GM23338 (cell line): Measurements from ENCODE around the gene DLGAP4. TPM values are rescaled to one million over a fixed set of nuclear protein-coding genes. Genes with fewer than 3 reads are reported as not detected.

Experiments used
- ATAC-seq: fragments of 200-7000 bp; cut with Tn5 transposase; 3 replicates; pipeline ENCODE4 v1.9.1; 2020
- DNase-seq: peaks from one replicate; pipeline ENCODE4 v3.0.0-alpha.2; 2015; ENCODE audit warnings: low spot score
- H2AFZ ChIP-seq: fragments of 200-600 bp; sonication (generic); 2 replicates; pipeline ENCODE4 v1.8.0; 2016; ENCODE audit warnings: antibody characterized with exemption, mild to moderate bottlenecking, moderate library complexity
- H3F3A ChIP-seq: fragments of 200-600 bp; sonication (generic); replicated peaks from 2 replicates; pipeline ENCODE4 v1.8.0; 2017; ENCODE audit warnings: antibody characterized with exemption, mixed run types, low read depth
- H3K27ac ChIP-seq: fragments of 200-600 bp; sonication (generic); 2 replicates; pipeline ENCODE4 v1.6.1; 2016; ENCODE audit warnings: low read depth
- H3K27me3 ChIP-seq: fragments of 200-600 bp; sonication (generic); 2 replicates; pipeline ENCODE4 v1.8.0; 2016; ENCODE audit warnings: mild to moderate bottlenecking, mixed run types, moderate library complexity; ENCODE audit not compliant: insufficient read depth
- H3K36me3 ChIP-seq: fragments of 200-600 bp; sonication (generic); 2 replicates; pipeline ENCODE4 v1.8.0; 2016; ENCODE audit warnings: mild to moderate bottlenecking; ENCODE audit not compliant: insufficient read depth
- H3K4me1 ChIP-seq: fragments of 200-600 bp; sonication (generic); 2 replicates; pipeline ENCODE4 v1.8.0; 2016; ENCODE audit warnings: mild to moderate bottlenecking, moderate library complexity; ENCODE audit not compliant: insufficient read depth
- H3K4me2 ChIP-seq: fragments of 200-600 bp; sonication (generic); 2 replicates; pipeline ENCODE4 v1.7.1; 2017; ENCODE audit warnings: mixed run types
- H3K4me3 ChIP-seq: fragments of 200-600 bp; sonication (generic); 2 replicates; pipeline ENCODE4 v1.6.1; 2016; ENCODE audit warnings: mixed run types
- H3K79me2 ChIP-seq: fragments of 200-600 bp; sonication (generic); replicated peaks from 2 replicates; pipeline ENCODE4 v1.8.0; 2017; ENCODE audit warnings: mild to moderate bottlenecking; ENCODE audit not compliant: insufficient read depth
- H3K9me2 ChIP-seq: fragments of 200-600 bp; sonication (generic); 2 replicates; pipeline ENCODE4 v1.8.0; 2017; ENCODE audit not compliant: insufficient read depth
- H4K20me1 ChIP-seq: fragments of 200-600 bp; sonication (generic); replicated peaks from 2 replicates; pipeline ENCODE4 v1.8.0; 2017; ENCODE audit warnings: mild to moderate bottlenecking; ENCODE audit not compliant: insufficient read depth
- H3K27ac Mint-ChIP-seq: 2 replicates; pipeline ENCODE4 v1.8.0; 2020; ENCODE audit warnings: inconsistent platforms, mild to moderate bottlenecking, moderate library complexity, mixed read lengths
- H3K27me3 Mint-ChIP-seq: 3 replicates; pipeline ENCODE4 v1.8.0; 2022; ENCODE audit warnings: low read depth, mild to moderate bottlenecking, moderate library complexity, mixed read lengths, inconsistent platforms; ENCODE audit not compliant: insufficient read depth, poor library complexity
- H3K36me3 Mint-ChIP-seq: 3 replicates; pipeline ENCODE4 v1.8.0; 2021; ENCODE audit warnings: low read depth, mild to moderate bottlenecking, inconsistent platforms, moderate library complexity, mixed read lengths
- H3K4me1 Mint-ChIP-seq: 3 replicates; pipeline ENCODE4 v1.8.0; 2020; ENCODE audit warnings: mild to moderate bottlenecking, inconsistent platforms, mixed read lengths
- H3K4me3 Mint-ChIP-seq: 3 replicates; pipeline ENCODE4 v1.8.0; 2021; ENCODE audit warnings: moderate library complexity, mild to moderate bottlenecking, inconsistent platforms, mixed read lengths
- H3K9me3 Mint-ChIP-seq: 3 replicates; pipeline ENCODE4 v1.8.0; 2020; ENCODE audit warnings: moderate library complexity, mild to moderate bottlenecking, inconsistent platforms, mixed read lengths
- CREB1 ChIP-seq: fragments of 250-450 bp; sonication (Bioruptor Pico); IDR thresholded peaks from 2 replicates; pipeline ENCODE4 v1.5.0; 2020; ENCODE audit warnings: low read depth, mild to moderate bottlenecking, moderate library complexity
- EZH2 ChIP-seq: fragments of 200-600 bp; sonication (generic); IDR thresholded peaks from one replicate; pipeline ENCODE4 v1.8.0; 2017; ENCODE audit warnings: antibody characterized with exemption, mild to moderate bottlenecking, low read depth; ENCODE audit not compliant: unreplicated experiment
- EZH2phosphoT487 ChIP-seq: fragments of 200-600 bp; sonication (generic); IDR thresholded peaks from one replicate; pipeline ENCODE4 v1.8.1; 2018; ENCODE audit warnings: antibody characterized with exemption; ENCODE audit not compliant: unreplicated experiment
- JUNB ChIP-seq: IDR thresholded peaks from one replicate; pipeline ENCODE4 v1.6.1; 2016; ENCODE audit warnings: antibody characterized with exemption; ENCODE audit not compliant: unreplicated experiment
- POLR2AphosphoS5 ChIP-seq: IDR thresholded peaks from 2 replicates; pipeline ENCODE4 v1.6.1; 2016; ENCODE audit warnings: antibody characterized with exemption, low read depth
- STAT1 ChIP-seq: IDR thresholded peaks from one replicate; pipeline ENCODE4 v1.6.1; 2016; ENCODE audit warnings: antibody characterized with exemption; ENCODE audit not compliant: unreplicated experiment
- ZNF114 ChIP-seq: fragments of 250-450 bp; sonication (Bioruptor Pico); IDR thresholded peaks from 2 replicates; pipeline ENCODE4 v1.5.0; 2020; ENCODE audit warnings: mild to moderate bottlenecking, moderate library complexity
- polyA plus RNA-seq: library from polyadenylated mRNA; unstranded; fragments of >200 nt; fragmentation: Nextera tagmentation; extraction: Ambion mirVana; gene quantifications from 2 replicates; pipeline ENCODE4 v1.2.1, GENCODE V29; 2016
- total RNA-seq: library from RNA; depleted of rRNA; stranded (reverse); fragments of >200 nt; shearing (Covaris generic); gene quantifications from 2 replicates; pipeline ENCODE4 v1.2.3, GENCODE V29; 2014
- TF ChIP-seq, protein P1 (sequence below), 2 experiments: fragments of 200-600 bp in 1 of 2; sonication (generic) in 1 of 2; conservative IDR thresholded peaks; 2 replicates each; pipeline versions ENCODE4 v1.5.1 to v1.6.1; 2016 to 2017; ENCODE audit warnings: antibody characterized with exemption in 2 of 2, low read depth in 2 of 2, mild to moderate bottlenecking in 2 of 2, moderate library complexity in 1 of 2
- TF ChIP-seq, protein P2 (sequence below): IDR thresholded peaks from one replicate; pipeline ENCODE4 v1.6.1; 2018; ENCODE audit warnings: antibody characterized with exemption; ENCODE audit not compliant: unreplicated experiment
- TF ChIP-seq, protein P3 (sequence below): fragments of 250-450 bp; sonication (Bioruptor Pico); IDR thresholded peaks from 2 replicates; pipeline ENCODE4 v1.5.0; 2020; ENCODE audit warnings: mild to moderate bottlenecking, moderate library complexity

DLGAP4 gene
- total and polyA plus RNA-seq, 2 experiments from 2014 or later: 46.1 to 52.2 TPM

DNA sequence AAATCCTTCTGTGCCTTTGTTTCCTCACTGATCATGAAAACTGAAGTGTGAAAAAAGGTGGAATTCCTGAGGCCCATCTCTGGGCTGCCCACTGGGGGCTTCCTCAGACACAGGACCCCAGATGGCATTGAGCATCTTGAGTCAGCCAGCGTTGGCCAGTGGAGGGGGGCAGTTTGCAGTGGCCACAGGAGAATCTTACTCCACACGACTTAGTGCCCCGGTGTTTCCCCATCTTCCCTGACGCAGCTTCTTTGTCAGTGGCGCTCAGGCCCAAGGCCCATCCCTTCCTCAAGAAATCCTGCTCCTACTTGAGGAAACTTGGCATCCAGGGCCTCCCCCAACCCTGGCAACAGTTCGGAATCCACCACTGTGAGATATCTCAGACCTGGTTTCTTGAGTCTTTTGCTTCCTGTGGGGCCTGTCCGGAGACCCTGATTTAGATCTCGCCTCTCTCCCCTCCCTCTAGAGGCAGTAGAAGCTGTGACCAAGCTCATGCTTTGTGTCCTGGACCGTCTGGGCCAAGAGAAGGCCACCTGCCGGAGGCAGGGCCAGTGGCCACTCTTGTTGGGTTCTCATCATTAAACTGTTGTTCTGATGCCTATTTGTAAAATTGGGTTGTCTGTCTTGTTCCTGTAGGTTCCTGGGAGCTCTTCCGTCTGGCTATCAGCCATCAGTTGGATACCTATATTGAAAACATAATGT, 20.2 kb upstream of the DLGAP4 start:
- H3K79me2 ChIP-seq: no peaks in the 10 kb centered on the region
- H2AFZ ChIP-seq: no peak overlapping the region
- H4K20me1 ChIP-seq: no peaks in the 10 kb centered on the region
- no peaks in the 10 kb centered on the region for H3K27me3 Mint-ChIP-seq
- peak; percentile 43 for DNase-seq
- no peaks in the 10 kb centered on the region for H3K36me3 ChIP-seq
- H3K9me3 Mint-ChIP-seq: 0 out of 3 replicates have a peak, but pooled peaks cover 3% of the 10 kb centered on the region
- no peaks in the 10 kb centered on the region for H3K9me2 ChIP-seq
- no peak overlapping the region for H3K4me3 Mint-ChIP-seq
- no peaks in the 10 kb centered on the region for H3K4me1 ChIP-seq
- ATAC-seq: peak; percentile 73
- no peaks in the 10 kb centered on the region for H3K4me1 Mint-ChIP-seq
- no peaks in the 10 kb centered on the region for H3K36me3 Mint-ChIP-seq
- H3K4me3 ChIP-seq: no peak overlapping the region
- H3K4me2 ChIP-seq: no peak overlapping the region
- H3K27me3 ChIP-seq: no peaks in the 10 kb centered on the region
- TF ChIP-seq POLR2AphosphoS5: no peak
- TF ChIP-seq, protein P1, sequence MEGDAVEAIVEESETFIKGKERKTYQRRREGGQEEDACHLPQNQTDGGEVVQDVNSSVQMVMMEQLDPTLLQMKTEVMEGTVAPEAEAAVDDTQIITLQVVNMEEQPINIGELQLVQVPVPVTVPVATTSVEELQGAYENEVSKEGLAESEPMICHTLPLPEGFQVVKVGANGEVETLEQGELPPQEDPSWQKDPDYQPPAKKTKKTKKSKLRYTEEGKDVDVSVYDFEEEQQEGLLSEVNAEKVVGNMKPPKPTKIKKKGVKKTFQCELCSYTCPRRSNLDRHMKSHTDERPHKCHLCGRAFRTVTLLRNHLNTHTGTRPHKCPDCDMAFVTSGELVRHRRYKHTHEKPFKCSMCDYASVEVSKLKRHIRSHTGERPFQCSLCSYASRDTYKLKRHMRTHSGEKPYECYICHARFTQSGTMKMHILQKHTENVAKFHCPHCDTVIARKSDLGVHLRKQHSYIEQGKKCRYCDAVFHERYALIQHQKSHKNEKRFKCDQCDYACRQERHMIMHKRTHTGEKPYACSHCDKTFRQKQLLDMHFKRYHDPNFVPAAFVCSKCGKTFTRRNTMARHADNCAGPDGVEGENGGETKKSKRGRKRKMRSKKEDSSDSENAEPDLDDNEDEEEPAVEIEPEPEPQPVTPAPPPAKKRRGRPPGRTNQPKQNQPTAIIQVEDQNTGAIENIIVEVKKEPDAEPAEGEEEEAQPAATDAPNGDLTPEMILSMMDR (conservative IDR thresholded peaks at IDR 0.05; ENCODE audit: low read depth in 2 of 2): peak; percentile 9 to 23; a peak in 2 of 4 replicates
- no peak overlapping the region for H3K27ac Mint-ChIP-seq
- no peak overlapping the region for H3K27ac ChIP-seq
- no peaks in the 10 kb centered on the region for H3F3A ChIP-seq

DNA sequence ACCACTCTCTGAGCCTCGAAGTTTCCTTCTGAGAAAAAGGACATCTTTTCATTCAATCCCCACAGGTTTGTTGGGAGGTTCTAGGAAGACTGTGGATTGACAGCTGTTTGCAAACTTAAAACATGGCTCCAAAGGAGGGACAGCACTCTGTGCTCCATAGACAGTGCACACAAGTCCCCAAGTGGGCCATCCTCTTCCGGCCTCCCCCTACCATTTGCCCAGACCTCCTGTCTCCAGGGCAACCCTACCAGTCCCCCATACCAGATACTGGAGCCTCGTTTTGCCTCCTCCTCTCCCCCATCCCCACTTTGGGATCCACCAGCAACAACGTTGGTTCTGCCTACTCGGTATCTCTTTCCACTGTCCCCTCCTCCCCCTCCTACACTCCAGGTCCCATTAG, 8.5 kb upstream of the DLGAP4 start:
- H3K36me3 Mint-ChIP-seq: no peaks in the 10 kb centered on the region
- H3K27ac ChIP-seq: no peak overlapping the region
- no peak for ATAC-seq
- TF ChIP-seq EZH2phosphoT487 (no peak), CREB1 (no peak), STAT1 (no peak), POLR2AphosphoS5 (no peak), JUNB (no peak), EZH2 (no peak), ZNF114 (no peak)
- TF ChIP-seq, protein P2, sequence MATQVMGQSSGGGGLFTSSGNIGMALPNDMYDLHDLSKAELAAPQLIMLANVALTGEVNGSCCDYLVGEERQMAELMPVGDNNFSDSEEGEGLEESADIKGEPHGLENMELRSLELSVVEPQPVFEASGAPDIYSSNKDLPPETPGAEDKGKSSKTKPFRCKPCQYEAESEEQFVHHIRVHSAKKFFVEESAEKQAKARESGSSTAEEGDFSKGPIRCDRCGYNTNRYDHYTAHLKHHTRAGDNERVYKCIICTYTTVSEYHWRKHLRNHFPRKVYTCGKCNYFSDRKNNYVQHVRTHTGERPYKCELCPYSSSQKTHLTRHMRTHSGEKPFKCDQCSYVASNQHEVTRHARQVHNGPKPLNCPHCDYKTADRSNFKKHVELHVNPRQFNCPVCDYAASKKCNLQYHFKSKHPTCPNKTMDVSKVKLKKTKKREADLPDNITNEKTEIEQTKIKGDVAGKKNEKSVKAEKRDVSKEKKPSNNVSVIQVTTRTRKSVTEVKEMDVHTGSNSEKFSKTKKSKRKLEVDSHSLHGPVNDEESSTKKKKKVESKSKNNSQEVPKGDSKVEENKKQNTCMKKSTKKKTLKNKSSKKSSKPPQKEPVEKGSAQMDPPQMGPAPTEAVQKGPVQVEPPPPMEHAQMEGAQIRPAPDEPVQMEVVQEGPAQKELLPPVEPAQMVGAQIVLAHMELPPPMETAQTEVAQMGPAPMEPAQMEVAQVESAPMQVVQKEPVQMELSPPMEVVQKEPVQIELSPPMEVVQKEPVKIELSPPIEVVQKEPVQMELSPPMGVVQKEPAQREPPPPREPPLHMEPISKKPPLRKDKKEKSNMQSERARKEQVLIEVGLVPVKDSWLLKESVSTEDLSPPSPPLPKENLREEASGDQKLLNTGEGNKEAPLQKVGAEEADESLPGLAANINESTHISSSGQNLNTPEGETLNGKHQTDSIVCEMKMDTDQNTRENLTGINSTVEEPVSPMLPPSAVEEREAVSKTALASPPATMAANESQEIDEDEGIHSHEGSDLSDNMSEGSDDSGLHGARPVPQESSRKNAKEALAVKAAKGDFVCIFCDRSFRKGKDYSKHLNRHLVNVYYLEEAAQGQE: no peak
- TF ChIP-seq, protein P3, sequence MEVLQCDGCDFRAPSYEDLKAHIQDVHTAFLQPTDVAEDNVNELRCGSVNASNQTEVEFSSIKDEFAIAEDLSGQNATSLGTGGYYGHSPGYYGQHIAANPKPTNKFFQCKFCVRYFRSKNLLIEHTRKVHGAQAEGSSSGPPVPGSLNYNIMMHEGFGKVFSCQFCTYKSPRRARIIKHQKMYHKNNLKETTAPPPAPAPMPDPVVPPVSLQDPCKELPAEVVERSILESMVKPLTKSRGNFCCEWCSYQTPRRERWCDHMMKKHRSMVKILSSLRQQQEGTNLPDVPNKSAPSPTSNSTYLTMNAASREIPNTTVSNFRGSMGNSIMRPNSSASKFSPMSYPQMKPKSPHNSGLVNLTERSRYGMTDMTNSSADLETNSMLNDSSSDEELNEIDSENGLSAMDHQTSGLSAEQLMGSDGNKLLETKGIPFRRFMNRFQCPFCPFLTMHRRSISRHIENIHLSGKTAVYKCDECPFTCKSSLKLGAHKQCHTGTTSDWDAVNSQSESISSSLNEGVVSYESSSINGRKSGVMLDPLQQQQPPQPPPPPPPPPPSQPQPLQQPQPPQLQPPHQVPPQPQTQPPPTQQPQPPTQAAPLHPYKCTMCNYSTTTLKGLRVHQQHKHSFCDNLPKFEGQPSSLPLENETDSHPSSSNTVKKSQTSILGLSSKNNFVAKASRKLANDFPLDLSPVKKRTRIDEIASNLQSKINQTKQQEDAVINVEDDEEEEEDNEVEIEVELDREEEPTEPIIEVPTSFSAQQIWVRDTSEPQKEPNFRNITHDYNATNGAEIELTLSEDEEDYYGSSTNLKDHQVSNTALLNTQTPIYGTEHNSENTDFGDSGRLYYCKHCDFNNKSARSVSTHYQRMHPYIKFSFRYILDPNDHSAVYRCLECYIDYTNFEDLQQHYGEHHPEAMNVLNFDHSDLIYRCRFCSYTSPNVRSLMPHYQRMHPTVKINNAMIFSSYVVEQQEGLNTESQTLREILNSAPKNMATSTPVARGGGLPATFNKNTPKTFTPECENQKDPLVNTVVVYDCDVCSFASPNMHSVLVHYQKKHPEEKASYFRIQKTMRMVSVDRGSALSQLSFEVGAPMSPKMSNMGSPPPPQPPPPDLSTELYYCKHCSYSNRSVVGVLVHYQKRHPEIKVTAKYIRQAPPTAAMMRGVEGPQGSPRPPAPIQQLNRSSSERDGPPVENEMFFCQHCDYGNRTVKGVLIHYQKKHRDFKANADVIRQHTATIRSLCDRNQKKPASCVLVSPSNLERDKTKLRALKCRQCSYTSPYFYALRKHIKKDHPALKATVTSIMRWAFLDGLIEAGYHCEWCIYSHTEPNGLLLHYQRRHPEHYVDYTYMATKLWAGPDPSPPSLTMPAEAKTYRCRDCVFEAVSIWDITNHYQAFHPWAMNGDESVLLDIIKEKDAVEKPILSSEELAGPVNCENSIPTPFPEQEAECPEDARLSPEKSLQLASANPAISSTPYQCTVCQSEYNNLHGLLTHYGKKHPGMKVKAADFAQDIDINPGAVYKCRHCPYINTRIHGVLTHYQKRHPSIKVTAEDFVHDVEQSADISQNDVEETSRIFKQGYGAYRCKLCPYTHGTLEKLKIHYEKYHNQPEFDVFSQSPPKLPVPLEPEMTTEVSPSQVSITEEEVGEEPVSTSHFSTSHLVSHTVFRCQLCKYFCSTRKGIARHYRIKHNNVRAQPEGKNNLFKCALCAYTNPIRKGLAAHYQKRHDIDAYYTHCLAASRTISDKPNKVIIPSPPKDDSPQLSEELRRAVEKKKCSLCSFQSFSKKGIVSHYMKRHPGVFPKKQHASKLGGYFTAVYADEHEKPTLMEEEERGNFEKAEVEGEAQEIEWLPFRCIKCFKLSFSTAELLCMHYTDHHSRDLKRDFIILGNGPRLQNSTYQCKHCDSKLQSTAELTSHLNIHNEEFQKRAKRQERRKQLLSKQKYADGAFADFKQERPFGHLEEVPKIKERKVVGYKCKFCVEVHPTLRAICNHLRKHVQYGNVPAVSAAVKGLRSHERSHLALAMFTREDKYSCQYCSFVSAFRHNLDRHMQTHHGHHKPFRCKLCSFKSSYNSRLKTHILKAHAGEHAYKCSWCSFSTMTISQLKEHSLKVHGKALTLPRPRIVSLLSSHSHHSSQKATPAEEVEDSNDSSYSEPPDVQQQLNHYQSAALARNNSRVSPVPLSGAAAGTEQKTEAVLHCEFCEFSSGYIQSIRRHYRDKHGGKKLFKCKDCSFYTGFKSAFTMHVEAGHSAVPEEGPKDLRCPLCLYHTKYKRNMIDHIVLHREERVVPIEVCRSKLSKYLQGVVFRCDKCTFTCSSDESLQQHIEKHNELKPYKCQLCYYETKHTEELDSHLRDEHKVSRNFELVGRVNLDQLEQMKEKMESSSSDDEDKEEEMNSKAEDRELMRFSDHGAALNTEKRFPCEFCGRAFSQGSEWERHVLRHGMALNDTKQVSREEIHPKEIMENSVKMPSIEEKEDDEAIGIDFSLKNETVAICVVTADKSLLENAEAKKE (CRISPR knock-in tag): no peak

More for the DNA sequence above, 8.5 kb upstream of the DLGAP4 start:
- no peaks in the 10 kb centered on the region for H3K79me2 ChIP-seq
- no peak for DNase-seq
- no peaks in the 10 kb centered on the region for H3K9me2 ChIP-seq
- H3K4me3 Mint-ChIP-seq: no peak overlapping the region
- no peaks in the 10 kb centered on the region for H3K4me1 ChIP-seq
- H4K20me1 ChIP-seq: no peaks in the 10 kb centered on the region
- no peak overlapping the region for H3K27ac Mint-ChIP-seq
- no peak overlapping the region for H3K4me2 ChIP-seq
- no peaks in the 10 kb centered on the region; the same call in 2 of the 3 replicates for H3K4me1 Mint-ChIP-seq
- H3F3A ChIP-seq: no peaks in the 10 kb centered on the region
- peaks cover 18% of the 10 kb centered on the region for H3K27me3 Mint-ChIP-seq
- no peaks in the 10 kb centered on the region for H3K27me3 ChIP-seq
- no peak overlapping the region for H2AFZ ChIP-seq
- no peak overlapping the region for H3K4me3 ChIP-seq
- no peaks in the 10 kb centered on the region; the same call in 2 of the 3 replicates for H3K9me3 Mint-ChIP-seq
- no peaks in the 10 kb centered on the region for H3K36me3 ChIP-seq
